Parietal lobe (tissue), 1 donor: ENCODE data around the gene ANKRD44. TPM values are rescaled to one million over a fixed set of nuclear protein-coding genes. Genes with fewer than 3 reads are reported as not detected.

Experiments
- total RNA-seq: library from RNA; depleted of rRNA; stranded (reverse); fragments of >200 nt; gene quantifications from one replicate; pipeline ENCODE4 v1.2.3, GENCODE V29; 2014

ANKRD44 gene
- 226 TPM for total RNA-seq

DNA sequence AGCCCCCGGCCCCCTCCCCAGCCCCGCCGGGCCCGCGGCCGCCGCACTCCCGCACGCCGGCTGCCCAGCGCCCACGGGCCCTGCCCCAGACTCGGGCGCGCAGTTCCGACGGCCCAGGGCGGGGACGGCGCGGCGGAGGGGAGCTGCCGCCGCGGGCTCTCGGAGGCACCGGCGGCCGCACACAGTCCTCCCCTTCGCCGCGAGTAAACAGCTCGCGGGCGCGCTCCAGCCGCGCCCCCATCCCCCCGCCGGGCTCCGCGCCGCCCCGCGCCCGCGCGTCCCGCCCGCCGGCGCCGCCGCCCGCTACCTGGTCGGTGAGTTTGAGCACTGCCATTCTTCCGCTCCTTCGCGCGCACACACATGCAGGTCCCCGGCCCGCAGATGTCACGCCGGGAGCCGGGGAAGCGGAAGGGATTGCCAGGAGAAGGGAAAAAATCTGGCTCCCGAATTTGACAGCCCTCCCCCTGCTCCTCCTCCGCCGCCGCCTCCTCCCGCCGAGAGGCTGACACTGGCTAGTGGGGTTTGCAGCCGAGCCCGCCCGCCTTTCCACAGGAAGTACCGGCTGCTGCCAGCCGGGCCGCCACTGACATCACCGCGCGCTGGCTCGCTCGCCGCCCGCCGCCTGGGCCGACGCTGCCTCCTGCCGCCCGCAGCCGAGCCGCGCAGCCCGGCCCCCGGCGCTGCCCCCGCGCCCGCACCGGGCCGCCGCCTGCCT, at the start of gene ANKRD44:
Gene ANKRD44 (minus strand): TSS at position 510 of the 715 bp plus-strand sequence. CDS start 176 bp downstream, at position 334.

Other genes starting within 250 kb of the ANKRD44 start
- 428 TPM for gene SF3B1, start 124.2 kb upstream of the ANKRD44 start, total RNA-seq
- gene COQ10B, start 142.8 kb upstream of the ANKRD44 start, total RNA-seq, result 19.1 TPM
- gene HSPD1, start 189.1 kb upstream of the ANKRD44 start, total RNA-seq, result 208 TPM
- 53.5 TPM for gene HSPE1, start 189.6 kb upstream of the ANKRD44 start, total RNA-seq
- 70.7 TPM for gene MOB4, start 205.3 kb upstream of the ANKRD44 start, total RNA-seq